Mesendoderm (in vitro differentiated cells): ENCODE measurements around the gene PIK3AP1.

Experiments
- DNase-seq: peaks from one replicate; pipeline ENCODE4 v3.0.0; 2013
- H2AK5ac ChIP-seq: 2 replicates; pipeline ENCODE4 v1.6.1; 2013; ENCODE audit warnings: low read length, inconsistent platforms
- H2BK120ac ChIP-seq: 2 replicates; pipeline ENCODE4 v1.6.1; 2013; ENCODE audit warnings: low read depth, mild to moderate bottlenecking, low read length, moderate library complexity, mixed read lengths
- H2BK15ac ChIP-seq: replicated peaks from 2 replicates; pipeline ENCODE4 v1.6.1; 2013; ENCODE audit warnings: low read depth, mild to moderate bottlenecking, moderate library complexity
- H2BK5ac ChIP-seq: 2 replicates; pipeline ENCODE4 v1.6.1; 2013; ENCODE audit warnings: low read length, inconsistent platforms
- H3K18ac ChIP-seq: 2 replicates; pipeline ENCODE4 v1.6.1; 2013; ENCODE audit warnings: mild to moderate bottlenecking, low read length, mixed read lengths
- H3K23ac ChIP-seq: one replicate; pipeline ENCODE4 v1.6.1; 2013; ENCODE audit warnings: low read length
- H3K27ac ChIP-seq: 2 replicates; pipeline ENCODE4 v1.5.1; 2013; ENCODE audit warnings: low read depth, mild to moderate bottlenecking, inconsistent platforms, low read length, moderate library complexity
- H3K27me3 ChIP-seq: 2 replicates; pipeline ENCODE4 v1.6.1; 2013; ENCODE audit warnings: low read length, control low read depth, mild to moderate bottlenecking, inconsistent platforms; ENCODE audit not compliant: insufficient read depth, poor library complexity
- H3K36me3 ChIP-seq: 2 replicates; pipeline ENCODE4 v1.6.1; 2013; ENCODE audit warnings: low read length, inconsistent platforms; ENCODE audit not compliant: control insufficient read depth, insufficient read depth
- H3K4ac ChIP-seq: one replicate; pipeline ENCODE4 v1.6.1; 2013; ENCODE audit warnings: low read depth, mild to moderate bottlenecking, low read length, moderate library complexity
- H3K4me1 ChIP-seq: 2 replicates; pipeline ENCODE4 v1.6.1; 2013; ENCODE audit warnings: low read depth, low read length, inconsistent platforms; ENCODE audit not compliant: control insufficient read depth
- H3K4me2 ChIP-seq: 2 replicates; pipeline ENCODE4 v1.6.1; 2013; ENCODE audit warnings: low read length
- H3K4me3 ChIP-seq: 2 replicates; pipeline ENCODE4 v1.5.1; 2013; ENCODE audit warnings: mild to moderate bottlenecking, low read length
- H3K56ac ChIP-seq: one replicate; pipeline ENCODE4 v1.6.1; 2013; ENCODE audit warnings: low read length
- H3K79me1 ChIP-seq: 2 replicates; pipeline ENCODE4 v1.6.1; 2013; ENCODE audit warnings: low read length, inconsistent platforms
- H3K79me2 ChIP-seq: 2 replicates; pipeline ENCODE4 v1.6.1; 2013; ENCODE audit warnings: mild to moderate bottlenecking, low read length; ENCODE audit not compliant: control insufficient read depth, insufficient read depth
- H3K9ac ChIP-seq: 2 replicates; pipeline ENCODE4 v1.6.1; 2013; ENCODE audit warnings: low read length, inconsistent platforms
- H4K5ac ChIP-seq: one replicate; pipeline ENCODE4 v1.6.1; 2013; ENCODE audit warnings: low read length
- H4K8ac ChIP-seq: one replicate; pipeline ENCODE4 v1.6.1; 2013; ENCODE audit warnings: low read depth, mild to moderate bottlenecking, control low read depth, low read length, moderate library complexity
- WGBS: extraction: QIAGEN DNeasy Blood & Tissue Kit; methylation state at CpG from one replicate; pipeline ENCODE4 v1.1.7; 2013; ENCODE audit warnings: low lambda C conversion rate, missing lambda C conversion rate; ENCODE audit not compliant: insufficient coverage; ENCODE audit errors: extremely low coverage; 5-methylcytosine and 5-hydroxymethylcytosine counted together

PIK3AP1 gene

DNA sequence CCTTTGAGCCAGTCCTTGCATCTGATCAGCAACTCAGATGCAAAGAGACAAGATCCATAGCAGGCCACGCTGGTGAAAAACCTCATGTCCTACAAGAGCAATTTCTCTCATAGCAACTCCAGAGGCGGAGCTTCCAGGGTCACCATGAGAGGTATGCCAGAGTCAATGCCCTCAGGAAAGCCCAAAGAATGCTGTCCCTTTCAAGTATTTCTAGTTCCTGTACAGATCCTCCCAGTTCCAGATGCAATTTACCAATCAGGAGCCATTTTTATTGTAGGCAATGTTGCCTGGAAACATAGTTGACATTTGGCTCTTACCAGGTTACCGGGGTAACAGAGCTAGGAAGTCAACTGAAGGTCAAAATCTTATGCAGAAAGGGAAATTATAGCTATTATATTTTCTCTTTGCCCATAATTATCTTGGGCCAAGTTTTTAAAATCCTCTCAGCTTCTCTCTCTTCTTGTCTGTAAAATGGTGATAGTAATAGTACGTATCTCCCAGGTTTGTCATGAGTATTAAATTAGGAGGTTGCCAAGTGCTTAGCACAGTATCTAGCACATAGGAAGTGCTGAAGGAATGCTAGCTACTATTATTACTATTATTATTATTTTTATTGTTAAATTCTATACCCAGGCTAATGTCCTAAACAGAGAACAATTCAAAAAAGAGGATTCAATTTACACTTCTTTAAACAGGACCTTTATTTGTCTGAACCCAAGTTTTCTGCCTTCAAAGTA, 87.2 kb downstream of the PIK3AP1 start:
- no peak overlapping the region for H3K9ac ChIP-seq
- H3K23ac ChIP-seq: no peak overlapping the region
- no peak overlapping the region for H3K4me3 ChIP-seq
- no peaks in the 10 kb centered on the region for H3K79me1 ChIP-seq
- H3K4ac ChIP-seq: no peak overlapping the region
- H2AK5ac ChIP-seq: no peak overlapping the region
- H3K27ac ChIP-seq: no peak overlapping the region
- no peak overlapping the region for H4K8ac ChIP-seq
- no peak overlapping the region for H2BK15ac ChIP-seq
- H3K18ac ChIP-seq: no peak overlapping the region
- no peak overlapping the region for H4K5ac ChIP-seq
- H3K4me2 ChIP-seq: no peak overlapping the region
- no peaks in the 10 kb centered on the region for H3K79me2 ChIP-seq
- H3K27me3 ChIP-seq: no peaks in the 10 kb centered on the region
- H3K56ac ChIP-seq: no peak overlapping the region
- WGBS: no CpG with 5 or more reads among the region's 4 CpGs
- no peaks in the 10 kb centered on the region for H3K36me3 ChIP-seq
- H2BK120ac ChIP-seq: no peak overlapping the region
- no peak overlapping the region for H2BK5ac ChIP-seq
- peak; percentile 69 for DNase-seq
- no peaks in the 10 kb centered on the region for H3K4me1 ChIP-seq

DNA sequence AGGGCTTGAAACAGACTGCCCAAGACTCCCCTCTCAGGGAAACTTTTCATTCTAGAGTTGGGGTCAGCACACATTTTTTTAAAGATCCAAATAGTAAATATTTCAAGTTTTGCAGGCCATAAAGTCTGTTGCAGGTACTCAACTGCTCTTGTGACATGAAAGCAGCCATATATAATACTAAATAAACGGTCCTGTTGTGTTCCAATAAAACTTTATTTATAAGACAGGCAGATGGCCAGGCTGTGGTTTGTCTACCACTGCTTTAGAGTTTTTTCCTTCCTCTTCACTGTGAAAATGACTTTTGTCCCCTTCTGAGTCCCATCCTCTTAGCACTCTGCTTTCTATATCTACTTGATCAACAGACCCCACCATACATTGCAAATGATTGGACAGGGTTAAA, 93.0 kb downstream of the PIK3AP1 start:
- Histone ChIP-seq H2BK120ac (no peak overlapping the region), H3K27me3 (no peaks in the 10 kb centered on the region), H3K4me1 (no peaks in the 10 kb centered on the region), H3K79me1 (no peaks in the 10 kb centered on the region), H2BK15ac (no peak overlapping the region), H4K8ac (no peak overlapping the region), H3K4me3 (no peak overlapping the region), H3K9ac (no peak overlapping the region), H3K79me2 (no peaks in the 10 kb centered on the region), H3K56ac (no peak overlapping the region), H3K4me2 (no peak overlapping the region), H3K36me3 (no peaks in the 10 kb centered on the region), H4K5ac (no peak overlapping the region), H2AK5ac (no peak overlapping the region), H2BK5ac (no peak overlapping the region), H3K23ac (no peak overlapping the region), H3K18ac (no peak overlapping the region), H3K27ac (no peak overlapping the region), H3K4ac (no peak overlapping the region)
- no peak for DNase-seq
- WGBS: no CpG with 5 or more reads among the region's 1 CpG

DNA sequence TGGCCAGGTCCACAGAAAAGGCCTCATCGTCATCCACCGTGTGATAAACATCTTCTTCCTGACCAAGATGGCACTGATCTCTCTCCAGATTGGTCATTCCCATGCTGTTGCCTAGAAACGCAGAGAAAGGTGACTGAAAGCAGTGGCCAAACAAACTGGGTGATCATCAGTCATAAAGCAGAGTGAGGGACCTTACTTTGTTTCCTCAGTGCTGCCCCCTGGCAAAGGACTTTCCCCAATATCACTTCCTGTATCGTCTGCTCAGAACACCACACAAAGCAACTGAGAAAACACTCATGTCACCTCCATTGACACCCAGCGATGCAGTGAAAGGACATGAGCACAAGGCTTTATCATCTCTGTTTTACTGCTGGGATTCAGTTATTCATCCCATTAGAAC, 93.5 kb downstream of the PIK3AP1 start:
- H2AK5ac ChIP-seq: no peak overlapping the region
- H2BK15ac ChIP-seq: no peak overlapping the region
- no peaks in the 10 kb centered on the region for H3K27me3 ChIP-seq
- no peak overlapping the region for H4K8ac ChIP-seq
- no peaks in the 10 kb centered on the region for H3K79me1 ChIP-seq
- WGBS: no CpG with 5 or more reads among the region's 5 CpGs
- no peak overlapping the region for H3K4me2 ChIP-seq
- H3K18ac ChIP-seq: no peak overlapping the region
- no peak overlapping the region for H2BK5ac ChIP-seq
- no peak overlapping the region for H3K27ac ChIP-seq
- DNase-seq: peak; percentile 63
- H3K56ac ChIP-seq: no peak overlapping the region
- H3K4me1 ChIP-seq: no peaks in the 10 kb centered on the region
- H3K9ac ChIP-seq: no peak overlapping the region
- no peaks in the 10 kb centered on the region for H3K79me2 ChIP-seq
- no peak overlapping the region for H3K4me3 ChIP-seq
- no peak overlapping the region for H2BK120ac ChIP-seq
- H4K5ac ChIP-seq: no peak overlapping the region
- H3K36me3 ChIP-seq: no peaks in the 10 kb centered on the region
- no peak overlapping the region for H3K4ac ChIP-seq
- no peak overlapping the region for H3K23ac ChIP-seq

GRCh38 chr10:96625173-96625572, 95.1 kb downstream of the PIK3AP1 start:
- Histone ChIP-seq H3K36me3 (no peaks in the 10 kb centered on the region), H4K5ac (no peak overlapping the region), H3K56ac (no peak overlapping the region), H3K4me2 (no peak overlapping the region), H3K4ac (no peak overlapping the region), H3K27ac (no peak overlapping the region), H3K4me1 (no peaks in the 10 kb centered on the region), H3K79me2 (no peaks in the 10 kb centered on the region), H3K4me3 (no peak overlapping the region), H3K18ac (no peak overlapping the region), H3K23ac (no peak overlapping the region), H2BK120ac (no peak overlapping the region), H3K9ac (no peak overlapping the region), H2BK15ac (no peak overlapping the region), H3K27me3 (no peaks in the 10 kb centered on the region), H2BK5ac (no peak overlapping the region), H2AK5ac (no peak overlapping the region), H4K8ac (no peak overlapping the region), H3K79me1 (no peaks in the 10 kb centered on the region)
- WGBS: no CpG with 5 or more reads among the region's 1 CpG
- DNase-seq: no peak

DNA sequence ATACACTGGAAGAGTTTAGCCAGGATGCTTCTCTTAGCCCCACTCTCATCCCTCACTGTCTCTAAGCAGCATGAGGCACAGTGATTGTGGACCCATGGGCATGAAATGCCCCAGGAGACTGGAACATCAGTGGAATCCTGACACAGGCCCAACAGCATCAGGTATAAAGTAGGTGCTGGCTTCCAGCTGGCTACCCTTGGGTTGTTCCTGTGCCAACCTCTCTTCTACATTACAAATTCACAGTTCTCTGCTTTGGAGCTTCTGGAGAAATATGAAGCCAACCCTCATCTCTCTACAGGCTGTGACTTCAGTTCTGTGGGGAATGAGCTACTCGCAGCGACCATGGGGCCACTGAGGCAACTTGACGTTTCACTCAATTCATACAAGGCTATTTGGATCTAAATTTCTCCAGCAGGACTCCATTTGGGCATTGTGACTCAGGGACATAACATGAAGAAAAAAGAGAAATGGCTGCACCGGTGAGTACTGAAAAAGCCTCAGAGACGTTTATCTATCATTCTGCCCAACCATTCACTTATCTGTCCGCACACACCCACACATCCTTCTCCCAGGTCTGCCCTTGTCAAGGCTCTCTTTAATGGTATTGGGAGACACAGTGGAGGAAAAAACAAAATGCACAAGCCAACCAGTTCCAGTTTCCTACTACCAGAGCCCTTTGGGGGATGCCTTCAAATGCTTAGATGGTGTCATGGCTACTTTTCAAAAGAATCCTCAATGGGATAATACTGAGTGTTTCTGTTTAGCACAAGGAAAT, 98.1 kb downstream of the PIK3AP1 start:
- Histone ChIP-seq H3K23ac (no peak overlapping the region), H3K27me3 (no peaks in the 10 kb centered on the region), H3K79me2 (no peaks in the 10 kb centered on the region), H3K18ac (no peak overlapping the region), H2BK120ac (no peak overlapping the region), H4K8ac (no peak overlapping the region), H3K56ac (no peak overlapping the region), H3K36me3 (no peaks in the 10 kb centered on the region), H3K4me2 (no peak overlapping the region), H3K79me1 (no peaks in the 10 kb centered on the region), H3K9ac (no peak overlapping the region), H3K27ac (no peak overlapping the region), H4K5ac (no peak overlapping the region), H3K4me3 (no peak overlapping the region), H3K4me1 (no peaks in the 10 kb centered on the region), H2AK5ac (no peak overlapping the region), H3K4ac (no peak overlapping the region), H2BK5ac (no peak overlapping the region), H2BK15ac (no peak overlapping the region)
- no peak for DNase-seq
- WGBS: no CpG with 5 or more reads among the region's 6 CpGs
